ENCODE data around the gene MEGF8.

The MEGF8 gene

GRCh38 chr19:42303876-42304275 is 21.6 kb upstream of the MEGF8 start:
- DNase-seq (ENCODE audit: low read depth) = no peak

GRCh38 chr19:42306646-42307045 is 18.8 kb upstream of the MEGF8 start:
- DNase-seq (ENCODE audit: low read depth) = no peak

GRCh38 chr19:42309686-42310085 is 15.7 kb upstream of the MEGF8 start:
- DNase-seq (ENCODE audit: low read depth) = no peak

- DNase-seq (ENCODE audit: low read depth) = no peak
These were observed 13.8 kb upstream of the MEGF8 start for GRCh38 chr19:42311657-42312056.

GRCh38 chr19:42312370-42312769 is 13.1 kb upstream of the MEGF8 start:
- DNase-seq (ENCODE audit: low read depth) = no peak

GRCh38 chr19:42313096-42313839 is 12.2 kb upstream of the MEGF8 start, which contains the start of gene TMEM145:
Gene TMEM145, plus strand, starts transcription at chr19:42313309. Its CDS starts 68 bp downstream, at chr19:42313377.
- DNase-seq (ENCODE audit: low read depth) = no peak

GRCh38 chr19:42313840-42314755 is 11.3 kb upstream of the MEGF8 start:
- DNase-seq (ENCODE audit: low read depth) = no peak

- no peak for DNase-seq (ENCODE audit: low read depth)
These were observed 10.4 kb upstream of the MEGF8 start for GRCh38 chr19:42315024-42315423.

GRCh38 chr19:42316223-42317211 is 8.9 kb upstream of the MEGF8 start:
- no peak for DNase-seq (ENCODE audit: low read depth)

- no peak for DNase-seq (ENCODE audit: low read depth)
These were observed 7.9 kb upstream of the MEGF8 start for GRCh38 chr19:42317535-42317934.

GRCh38 chr19:42322305-42322704 is 3.1 kb upstream of the MEGF8 start:
- DNase-seq (ENCODE audit: low read depth) = no peak

- no peak for DNase-seq (ENCODE audit: low read depth)
These were observed 2.0 kb upstream of the MEGF8 start for GRCh38 chr19:42323473-42323851.

- no peak for DNase-seq (ENCODE audit: low read depth)
These were observed 1.4 kb upstream of the MEGF8 start for GRCh38 chr19:42323852-42324654.

GRCh38 chr19:42324655-42325307 is 654 bp upstream of the MEGF8 start:
- no peak for DNase-seq (ENCODE audit: low read depth)

GRCh38 chr19:42325896-42326771 is 699 bp downstream of the MEGF8 start:
- DNase-seq (ENCODE audit: low read depth) = no peak

- no peak for DNase-seq (ENCODE audit: low read depth)
These were observed 1.5 kb downstream of the MEGF8 start for GRCh38 chr19:42326969-42327368.

GRCh38 chr19:42327381-42327780 is 1.9 kb downstream of the MEGF8 start:
- no peak for DNase-seq (ENCODE audit: low read depth)

- DNase-seq (ENCODE audit: low read depth) = no peak
These were observed 2.7 kb downstream of the MEGF8 start for GRCh38 chr19:42328106-42328505.

GRCh38 chr19:42328854-42329253 is 3.4 kb downstream of the MEGF8 start:
- DNase-seq (ENCODE audit: low read depth) = no peak
